Epithelial cell of proximal tubule (primary cell): ENCODE measurements around the gene ZMAT3. TPM values are rescaled to one million over a fixed set of nuclear protein-coding genes. Genes with fewer than 3 reads are reported as not detected.
"Not testable (repeated sequence)": the region's sequence is repeated elsewhere in the genome, so short reads cannot be mapped to it uniquely, and the experiment has no call there.

Experiments
- DNase-seq: peaks from one replicate; pipeline ENCODE4 v3.0.0-alpha.2; 2011; ENCODE audit warnings: low read depth
- H3K4me3 ChIP-seq: 2 replicates; pipeline ENCODE4 v1.5.1; 2011; ENCODE audit warnings: low read depth, mild to moderate bottlenecking, low read length
- total RNA-seq: library from RNA; depleted of rRNA; stranded (reverse); fragments of >200 nt; gene quantifications from 2 replicates; pipeline ENCODE4 v1.2.3, GENCODE V29; 2015
- TF ChIP-seq, protein P1 (sequence below): conservative IDR thresholded peaks from 2 replicates; pipeline ENCODE4 v1.5.1; 2012; ENCODE audit warnings: low read depth, mild to moderate bottlenecking, low read length

The ZMAT3 gene, protein sequence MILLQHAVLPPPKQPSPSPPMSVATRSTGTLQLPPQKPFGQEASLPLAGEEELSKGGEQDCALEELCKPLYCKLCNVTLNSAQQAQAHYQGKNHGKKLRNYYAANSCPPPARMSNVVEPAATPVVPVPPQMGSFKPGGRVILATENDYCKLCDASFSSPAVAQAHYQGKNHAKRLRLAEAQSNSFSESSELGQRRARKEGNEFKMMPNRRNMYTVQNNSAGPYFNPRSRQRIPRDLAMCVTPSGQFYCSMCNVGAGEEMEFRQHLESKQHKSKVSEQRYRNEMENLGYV
- 4.8 and 10.2 TPM in 2 replicates for total RNA-seq

DNA sequence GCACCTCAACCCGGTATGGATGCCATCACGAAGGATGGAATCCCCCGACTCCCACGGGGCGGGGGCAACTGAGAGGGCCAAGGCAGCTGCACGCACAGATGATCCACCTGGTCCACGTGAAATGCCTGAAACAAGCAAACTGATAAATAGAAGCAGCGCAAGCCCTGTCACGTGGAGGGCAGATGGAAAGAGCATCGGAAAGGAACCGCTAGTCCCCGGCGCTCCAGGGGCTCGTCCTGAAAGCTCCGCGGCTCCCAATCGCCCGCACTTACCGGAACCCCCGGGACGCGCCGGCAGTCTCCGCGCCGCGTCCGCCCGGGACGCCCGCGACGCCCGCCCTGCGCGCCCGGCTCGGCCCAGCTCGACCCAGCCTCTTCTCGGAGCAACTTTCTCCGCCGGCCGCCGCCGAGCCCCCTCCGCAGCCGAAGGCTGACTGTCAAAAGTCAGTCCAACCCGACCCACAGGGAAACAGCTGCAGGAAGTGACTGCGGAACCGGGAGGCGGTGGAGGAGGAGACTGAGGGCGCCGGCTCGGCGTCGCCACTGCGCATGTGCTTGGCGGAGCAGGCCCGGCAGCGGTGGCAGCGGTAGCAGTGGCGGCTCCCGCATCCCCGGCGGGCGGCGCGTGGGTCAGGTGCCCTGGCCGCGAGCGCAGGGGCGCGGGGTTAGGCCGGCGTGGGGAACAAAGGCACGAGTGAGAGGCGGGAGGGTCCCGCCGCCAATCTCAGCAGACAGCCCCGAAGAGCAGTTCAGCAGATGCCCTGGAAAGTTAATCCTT, at the start of gene ZMAT3:
Gene ZMAT3 (minus strand): TSS at position 487 of the 777 bp plus-strand sequence. CDS start 4,057 bp downstream, outside the sequence.
- H3K4me3 ChIP-seq = peak within 1 kb of the TSS; percentile 96
- TF ChIP-seq, protein P1, sequence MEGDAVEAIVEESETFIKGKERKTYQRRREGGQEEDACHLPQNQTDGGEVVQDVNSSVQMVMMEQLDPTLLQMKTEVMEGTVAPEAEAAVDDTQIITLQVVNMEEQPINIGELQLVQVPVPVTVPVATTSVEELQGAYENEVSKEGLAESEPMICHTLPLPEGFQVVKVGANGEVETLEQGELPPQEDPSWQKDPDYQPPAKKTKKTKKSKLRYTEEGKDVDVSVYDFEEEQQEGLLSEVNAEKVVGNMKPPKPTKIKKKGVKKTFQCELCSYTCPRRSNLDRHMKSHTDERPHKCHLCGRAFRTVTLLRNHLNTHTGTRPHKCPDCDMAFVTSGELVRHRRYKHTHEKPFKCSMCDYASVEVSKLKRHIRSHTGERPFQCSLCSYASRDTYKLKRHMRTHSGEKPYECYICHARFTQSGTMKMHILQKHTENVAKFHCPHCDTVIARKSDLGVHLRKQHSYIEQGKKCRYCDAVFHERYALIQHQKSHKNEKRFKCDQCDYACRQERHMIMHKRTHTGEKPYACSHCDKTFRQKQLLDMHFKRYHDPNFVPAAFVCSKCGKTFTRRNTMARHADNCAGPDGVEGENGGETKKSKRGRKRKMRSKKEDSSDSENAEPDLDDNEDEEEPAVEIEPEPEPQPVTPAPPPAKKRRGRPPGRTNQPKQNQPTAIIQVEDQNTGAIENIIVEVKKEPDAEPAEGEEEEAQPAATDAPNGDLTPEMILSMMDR = no peak
- no peak for DNase-seq

DNA sequence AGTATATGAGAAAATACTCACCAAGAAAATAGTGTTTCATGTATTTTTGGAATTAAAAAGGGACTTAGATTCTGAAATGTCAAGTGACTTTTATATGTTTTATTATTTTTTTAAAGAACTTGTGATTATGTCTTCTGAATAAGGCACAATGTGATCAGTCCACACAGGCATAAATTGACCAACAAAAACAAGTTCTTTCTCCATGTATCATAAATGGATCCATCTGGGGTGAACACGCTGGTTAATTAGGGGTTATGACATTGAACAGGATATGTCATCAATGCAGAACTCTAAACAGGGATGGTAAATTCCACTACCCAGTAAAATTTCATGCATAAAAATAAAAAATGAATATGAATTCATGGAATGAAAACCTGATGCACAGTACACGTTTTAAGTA, 45.2 kb upstream of the ZMAT3 start:
- no peak for DNase-seq
- TF ChIP-seq, protein P1 = no peak
- H3K4me3 ChIP-seq = no peak overlapping the region

DNA sequence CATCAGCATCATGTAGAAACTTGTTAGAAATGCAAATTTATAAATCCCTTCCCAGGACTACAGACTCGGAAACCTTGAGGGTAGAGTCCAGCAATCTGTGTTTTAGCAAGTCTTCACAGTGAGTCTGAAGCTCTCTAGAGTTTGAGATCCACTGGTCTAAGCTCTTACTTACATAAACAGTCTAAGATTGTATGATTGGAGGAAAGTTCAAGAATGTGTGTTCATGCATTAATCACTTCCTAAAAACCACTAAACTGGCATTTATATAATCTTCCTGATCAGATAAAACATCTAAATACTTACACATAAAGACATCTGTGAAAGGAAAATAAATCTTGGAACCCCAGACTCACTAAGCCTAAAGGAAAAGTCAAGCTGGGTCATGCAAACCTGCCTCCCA, 43.8 kb upstream of the ZMAT3 start:
- H3K4me3 ChIP-seq, DNase-seq: not testable (repeated sequence)

DNA sequence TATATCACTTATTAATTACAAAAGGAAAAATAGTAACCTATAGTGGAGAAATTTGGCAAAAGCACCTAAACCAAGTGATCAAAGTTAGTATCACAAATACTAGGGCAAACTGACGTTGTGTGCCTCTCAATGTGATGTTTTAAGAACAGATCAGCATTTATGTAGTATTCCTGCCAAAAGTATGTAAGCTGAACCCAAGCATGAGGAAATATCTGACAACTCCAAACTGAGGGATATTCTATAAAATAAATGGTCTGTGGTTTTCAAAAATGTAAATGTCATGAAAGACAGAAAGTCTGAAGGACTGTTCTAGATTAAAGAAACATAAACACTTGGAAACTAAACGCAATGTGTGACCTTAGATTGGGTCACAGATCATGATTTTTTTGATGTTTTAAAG, 42.3 kb upstream of the ZMAT3 start:
- H3K4me3 ChIP-seq = no peak overlapping the region
- DNase-seq = no peak
- TF ChIP-seq, protein P1 = no peak

DNA sequence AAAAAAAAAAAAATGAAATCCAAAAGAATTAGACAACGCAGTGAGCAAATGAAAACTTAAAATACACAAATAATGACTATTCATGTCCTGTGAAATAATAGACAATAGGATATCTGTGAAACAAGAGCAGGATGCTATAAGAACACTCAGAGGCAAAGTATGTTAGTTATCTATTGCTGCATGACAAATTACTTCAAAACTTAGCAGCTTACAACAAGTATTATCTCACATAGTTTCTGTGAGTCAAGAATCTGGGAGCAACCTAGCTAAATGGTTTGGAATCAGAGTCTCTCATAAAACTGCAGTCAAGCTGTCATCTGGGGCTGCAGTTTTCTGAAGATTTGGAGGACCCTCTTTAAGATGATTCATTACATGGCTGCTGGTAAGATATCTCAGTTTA, 36.5 kb upstream of the ZMAT3 start:
- DNase-seq = no peak
- TF ChIP-seq, protein P1 = no peak

DNA sequence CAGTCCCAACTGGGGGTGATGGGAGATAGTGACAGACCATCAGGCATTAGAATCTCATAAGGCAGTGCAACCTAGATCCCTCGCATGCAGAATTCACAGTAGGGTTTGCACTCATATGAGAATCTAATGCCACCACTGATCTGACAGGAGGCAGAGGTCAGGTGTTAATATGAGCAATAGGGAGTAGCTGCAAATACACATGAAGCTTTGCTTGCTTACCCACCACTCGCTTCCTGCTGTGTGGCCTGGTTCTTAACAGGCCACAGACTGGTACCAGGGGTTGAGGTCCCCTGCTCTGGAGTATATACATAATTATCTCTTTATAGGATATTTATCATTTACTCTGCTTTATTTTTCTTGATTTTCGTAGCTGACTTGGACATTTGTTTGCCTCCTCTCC, 36.0 kb upstream of the ZMAT3 start:
- TF ChIP-seq, protein P1 = no peak
- no peak overlapping the region for H3K4me3 ChIP-seq
- DNase-seq = no peak

More for the DNA sequence above, 36.5 kb upstream of the ZMAT3 start:
- no peak overlapping the region for H3K4me3 ChIP-seq

DNA sequence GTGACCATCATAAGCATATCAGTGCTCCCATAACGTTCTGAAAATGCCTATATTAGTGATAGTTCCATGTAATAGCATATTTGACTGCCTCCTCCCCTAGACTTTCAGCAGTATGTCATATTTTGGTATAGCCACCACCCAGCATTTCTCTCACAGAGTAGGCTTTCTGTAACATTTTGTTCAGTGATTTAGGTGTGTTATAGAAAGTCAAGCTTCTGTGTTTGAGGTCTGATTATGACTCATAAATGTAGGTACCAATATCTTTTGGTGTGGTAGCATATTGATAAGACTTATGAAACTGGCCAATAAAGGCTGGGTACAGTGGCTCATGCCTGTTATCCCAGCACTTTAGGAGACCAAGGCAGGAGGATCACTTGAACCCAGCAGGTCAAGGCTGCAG, 34.3 kb upstream of the ZMAT3 start:
- DNase-seq = no peak
- H3K4me3 ChIP-seq = no peak overlapping the region
- TF ChIP-seq, protein P1 = no peak
